Breast epithelium (tissue), 3 donors: ENCODE measurements around the gene CTNNAL1.

Experiments
- POLR2A ChIP-seq: fragments of 450-650 bp; IDR thresholded peaks from one replicate; pipeline ENCODE4 v1.6.1; 2016; ENCODE audit warnings: antibody characterized with exemption, mild to moderate bottlenecking, moderate library complexity
- POLR2AphosphoS5 ChIP-seq, 3 donors: sonication (generic); formaldehyde crosslinking; IDR thresholded peaks; one replicate each; pipeline ENCODE4 v1.6.1; 2017; ENCODE audit warnings: antibody characterized with exemption in 3 of 3

GRCh38 chr9:109010746-109011145 lies 2.6 kb downstream of the CTNNAL1 start:
- TF ChIP-seq POLR2A (no peak), POLR2AphosphoS5 (IDR thresholded peaks at IDR 0.05) (no peak)
